ENCODE measurements around the gene HNF1A. TPM values are rescaled to one million over a fixed set of nuclear protein-coding genes. Genes with fewer than 3 reads are reported as not detected.
A peak's percentile ranks its signal among the peaks of the same experiment; 100 is the strongest.

The HNF1A gene
- total and polyA plus RNA-seq, 9 of the 15 experiments (the other 6 are each of a cell fraction or from before 2014, with no cell fraction given) = not detected

DNA sequence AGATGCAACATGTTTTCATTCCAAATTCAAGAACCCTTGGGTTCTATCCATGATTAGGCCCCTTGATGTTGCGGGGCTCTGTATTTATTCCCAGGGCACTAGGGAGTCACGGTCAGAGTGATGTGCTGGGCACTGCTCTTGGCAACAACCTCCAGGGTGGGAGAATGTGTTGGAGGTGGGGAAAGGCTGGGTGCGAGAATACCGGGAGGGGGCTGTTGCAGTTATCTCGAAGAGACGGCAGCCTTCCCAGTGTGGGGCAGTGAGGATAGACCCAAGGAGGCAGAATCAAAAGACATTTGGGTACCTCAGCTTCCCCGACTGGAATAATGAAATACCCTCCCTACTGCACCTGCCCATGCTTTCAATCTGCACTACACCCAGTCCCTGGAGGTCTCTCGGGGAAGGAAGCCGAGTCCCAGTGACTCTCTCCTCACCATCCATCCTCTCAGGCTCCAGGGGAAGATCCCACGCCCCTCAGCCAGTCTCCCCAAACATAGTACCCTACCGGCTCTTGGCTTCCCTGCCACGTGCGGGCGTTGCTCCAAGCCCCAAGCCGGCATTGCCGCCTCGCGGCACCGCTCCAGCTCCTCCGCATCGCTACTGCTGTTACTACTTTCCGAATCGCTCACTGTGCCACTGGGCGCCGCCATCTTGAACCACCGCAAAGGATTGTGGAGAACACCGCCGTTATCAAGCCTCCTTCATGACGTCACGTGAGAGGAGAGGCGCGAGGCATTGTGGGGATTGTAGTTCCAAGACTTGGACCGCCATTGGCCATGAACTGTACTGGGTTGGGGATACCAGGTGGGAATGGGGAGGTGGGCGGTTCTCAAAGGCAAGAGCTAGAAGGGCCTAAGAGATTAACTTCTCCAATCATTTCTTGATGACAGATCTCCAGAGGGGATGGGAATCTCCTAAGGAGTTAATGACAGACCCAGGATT, 37.8 kb downstream of the HNF1A start, which contains the start of gene C12orf43 (continued):
- TF ChIP-seq DEAF1 (CRISPR knock-in tag; IDR thresholded peaks at IDR 0.05) = no peak
- TF ChIP-seq CEBPG (CRISPR knock-in tag; IDR thresholded peaks at IDR 0.05) = no peak
- TF ChIP-seq CEBPG (tag; conservative IDR thresholded peaks at IDR 0.05 in 1 of 2, IDR thresholded peaks at IDR 0.05 in 1 of 2) = no peak
- TF ChIP-seq, protein P1, sequence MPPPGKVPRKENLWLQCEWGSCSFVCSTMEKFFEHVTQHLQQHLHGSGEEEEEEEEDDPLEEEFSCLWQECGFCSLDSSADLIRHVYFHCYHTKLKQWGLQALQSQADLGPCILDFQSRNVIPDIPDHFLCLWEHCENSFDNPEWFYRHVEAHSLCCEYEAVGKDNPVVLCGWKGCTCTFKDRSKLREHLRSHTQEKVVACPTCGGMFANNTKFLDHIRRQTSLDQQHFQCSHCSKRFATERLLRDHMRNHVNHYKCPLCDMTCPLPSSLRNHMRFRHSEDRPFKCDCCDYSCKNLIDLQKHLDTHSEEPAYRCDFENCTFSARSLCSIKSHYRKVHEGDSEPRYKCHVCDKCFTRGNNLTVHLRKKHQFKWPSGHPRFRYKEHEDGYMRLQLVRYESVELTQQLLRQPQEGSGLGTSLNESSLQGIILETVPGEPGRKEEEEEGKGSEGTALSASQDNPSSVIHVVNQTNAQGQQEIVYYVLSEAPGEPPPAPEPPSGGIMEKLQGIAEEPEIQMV (tag; conservative IDR thresholded peaks at IDR 0.05; ENCODE audit: low read depth) = no peak
- TF ChIP-seq RAD51 (IDR thresholded peaks at IDR 0.05; ENCODE audit: borderline replicate concordance, low read depth) = peak; percentile 80
- TF ChIP-seq CXXC5 (CRISPR knock-in tag; IDR thresholded peaks at IDR 0.05) = peak; percentile 64
- no peak for TF ChIP-seq GATA2 (CRISPR knock-in tag; IDR thresholded peaks at IDR 0.05)
- no peak for TF ChIP-seq ERF (CRISPR knock-in tag; IDR thresholded peaks at IDR 0.05)
- TF ChIP-seq SOX6 (IDR thresholded peaks at IDR 0.05) = no peak
- TF ChIP-seq ZNF699 (CRISPR knock-in tag; IDR thresholded peaks at IDR 0.05; ENCODE audit: insufficient replicate concordance) = no peak
- no peak for TF ChIP-seq CREB5 (CRISPR knock-in tag; IDR thresholded peaks at IDR 0.05)
- TF ChIP-seq OTX1 (CRISPR knock-in tag; IDR thresholded peaks at IDR 0.05) = 0 out of 2 replicates have a peak, but pooled peaks have one; percentile 16
- TF ChIP-seq ZNF644 (tag; IDR thresholded peaks at IDR 0.05; ENCODE audit: low read depth) = no peak
- no peak for TF ChIP-seq ZNF408 (CRISPR knock-in tag; IDR thresholded peaks at IDR 0.05; ENCODE audit: low read depth)
- TF ChIP-seq PRPF4 (IDR thresholded peaks at IDR 0.05; ENCODE audit: insufficient read depth, low read depth, low read length, poor library complexity, severe bottlenecking) = no peak
- no peak for TF ChIP-seq PHB2 (IDR thresholded peaks at IDR 0.05; ENCODE audit: low read depth)
- no peak for TF ChIP-seq DMBX1 (CRISPR knock-in tag; IDR thresholded peaks at IDR 0.05; ENCODE audit: borderline replicate concordance)
- TF ChIP-seq FOXK2 (conservative IDR thresholded peaks at IDR 0.05 in 1 of 2, IDR thresholded peaks at IDR 0.05 in 1 of 2; ENCODE audit: low read depth in 2 of 2) = peak; percentile 71 to 86

Data from K562 (cell line).